Progenitor cell of endocrine pancreas (in vitro differentiated cells): ENCODE data around the gene KIAA0232. TPM values are rescaled to one million over a fixed set of nuclear protein-coding genes. Genes with fewer than 3 reads are reported as not detected.

ENCODE experiments used
- DNase-seq: peaks from one replicate; pipeline ENCODE4 v3.0.0; 2021; ENCODE audit warnings: low spot score; ENCODE audit not compliant: unreplicated experiment
- H3K27ac Mint-ChIP-seq: 2 replicates; pipeline ENCODE4 v1.8.0; 2021; ENCODE audit warnings: mild to moderate bottlenecking, moderate library complexity, mixed read lengths
- H3K27me3 Mint-ChIP-seq: 2 replicates; pipeline ENCODE4 v1.8.0; 2021; ENCODE audit warnings: mixed read lengths
- H3K36me3 Mint-ChIP-seq: 2 replicates; pipeline ENCODE4 v1.8.0; 2022; ENCODE audit warnings: mixed read lengths; ENCODE audit not compliant: insufficient read depth
- H3K4me1 Mint-ChIP-seq: 2 replicates; pipeline ENCODE4 v1.8.0; 2021; ENCODE audit warnings: low read depth, mixed read lengths
- H3K4me3 Mint-ChIP-seq: 2 replicates; pipeline ENCODE4 v1.8.0; 2021; ENCODE audit warnings: low read depth, mild to moderate bottlenecking, moderate library complexity, mixed read lengths
- H3K9me3 Mint-ChIP-seq: 2 replicates; pipeline ENCODE4 v1.8.0; 2021; ENCODE audit warnings: low read depth, mixed read lengths
- total RNA-seq: library from RNA; stranded (reverse); gene quantifications from 2 replicates; pipeline ENCODE4 v1.2.1, GENCODE V29; 2021
- TF ChIP-seq, protein P1 (sequence below): fragments of 200-600 bp; sonication (generic); IDR thresholded peaks from one replicate; pipeline ENCODE4 v1.5.0; 2021; ENCODE audit warnings: antibody characterized with exemption, mild to moderate bottlenecking; ENCODE audit not compliant: unreplicated experiment

The KIAA0232 gene
- total RNA-seq, 1 donor from 2014 or later, result 52.8 TPM

DNA sequence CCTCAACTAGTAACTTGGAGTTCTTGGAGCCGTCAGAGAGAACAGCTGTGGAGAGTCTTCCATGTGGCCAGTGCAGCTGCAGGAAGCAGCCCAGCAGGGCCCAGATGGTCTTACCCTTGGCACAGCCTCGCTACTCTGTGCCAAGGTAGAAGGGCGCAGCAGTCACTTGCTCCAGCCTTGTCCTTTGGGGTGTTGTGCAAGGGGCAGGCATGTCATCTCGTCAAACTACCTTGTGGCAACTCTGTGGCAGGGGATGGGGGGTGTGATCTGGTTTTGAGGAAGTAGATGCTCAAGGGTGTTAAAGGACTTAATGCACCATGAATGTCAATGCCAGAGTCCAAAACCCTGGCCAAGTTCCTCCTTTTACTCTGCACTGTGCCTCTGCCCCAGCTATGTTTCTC, 92.9 kb downstream of the KIAA0232 start:
- Mint-ChIP-seq H3K4me3 (no peak overlapping the region), H3K27me3 (no peaks in the 10 kb centered on the region), H3K36me3 (peaks cover 28% of the 10 kb centered on the region), H3K9me3 (no peaks in the 10 kb centered on the region), H3K27ac (no peak overlapping the region), H3K4me1 (no peaks in the 10 kb centered on the region)
- TF ChIP-seq, protein P1, sequence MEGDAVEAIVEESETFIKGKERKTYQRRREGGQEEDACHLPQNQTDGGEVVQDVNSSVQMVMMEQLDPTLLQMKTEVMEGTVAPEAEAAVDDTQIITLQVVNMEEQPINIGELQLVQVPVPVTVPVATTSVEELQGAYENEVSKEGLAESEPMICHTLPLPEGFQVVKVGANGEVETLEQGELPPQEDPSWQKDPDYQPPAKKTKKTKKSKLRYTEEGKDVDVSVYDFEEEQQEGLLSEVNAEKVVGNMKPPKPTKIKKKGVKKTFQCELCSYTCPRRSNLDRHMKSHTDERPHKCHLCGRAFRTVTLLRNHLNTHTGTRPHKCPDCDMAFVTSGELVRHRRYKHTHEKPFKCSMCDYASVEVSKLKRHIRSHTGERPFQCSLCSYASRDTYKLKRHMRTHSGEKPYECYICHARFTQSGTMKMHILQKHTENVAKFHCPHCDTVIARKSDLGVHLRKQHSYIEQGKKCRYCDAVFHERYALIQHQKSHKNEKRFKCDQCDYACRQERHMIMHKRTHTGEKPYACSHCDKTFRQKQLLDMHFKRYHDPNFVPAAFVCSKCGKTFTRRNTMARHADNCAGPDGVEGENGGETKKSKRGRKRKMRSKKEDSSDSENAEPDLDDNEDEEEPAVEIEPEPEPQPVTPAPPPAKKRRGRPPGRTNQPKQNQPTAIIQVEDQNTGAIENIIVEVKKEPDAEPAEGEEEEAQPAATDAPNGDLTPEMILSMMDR, result no peak
- DNase-seq, result no peak

GRCh38 chr4:6876440-6876839, 93.9 kb downstream of the KIAA0232 start:
- H3K36me3 Mint-ChIP-seq, result peaks cover 36% of the 10 kb centered on the region

GRCh38 chr4:6877067-6877466, 94.5 kb downstream of the KIAA0232 start:
- DNase-seq, result no peak
- Mint-ChIP-seq H3K9me3 (no peaks in the 10 kb centered on the region), H3K27ac (no peak overlapping the region)

More at GRCh38 chr4:6876440-6876839, 93.9 kb downstream of the KIAA0232 start:
- Mint-ChIP-seq H3K9me3 (no peaks in the 10 kb centered on the region), H3K4me3 (no peak overlapping the region), H3K27ac (no peak overlapping the region), H3K27me3 (no peaks in the 10 kb centered on the region), H3K4me1 (no peaks in the 10 kb centered on the region)
- TF ChIP-seq, protein P1, result no peak
- no peak for DNase-seq

DNA sequence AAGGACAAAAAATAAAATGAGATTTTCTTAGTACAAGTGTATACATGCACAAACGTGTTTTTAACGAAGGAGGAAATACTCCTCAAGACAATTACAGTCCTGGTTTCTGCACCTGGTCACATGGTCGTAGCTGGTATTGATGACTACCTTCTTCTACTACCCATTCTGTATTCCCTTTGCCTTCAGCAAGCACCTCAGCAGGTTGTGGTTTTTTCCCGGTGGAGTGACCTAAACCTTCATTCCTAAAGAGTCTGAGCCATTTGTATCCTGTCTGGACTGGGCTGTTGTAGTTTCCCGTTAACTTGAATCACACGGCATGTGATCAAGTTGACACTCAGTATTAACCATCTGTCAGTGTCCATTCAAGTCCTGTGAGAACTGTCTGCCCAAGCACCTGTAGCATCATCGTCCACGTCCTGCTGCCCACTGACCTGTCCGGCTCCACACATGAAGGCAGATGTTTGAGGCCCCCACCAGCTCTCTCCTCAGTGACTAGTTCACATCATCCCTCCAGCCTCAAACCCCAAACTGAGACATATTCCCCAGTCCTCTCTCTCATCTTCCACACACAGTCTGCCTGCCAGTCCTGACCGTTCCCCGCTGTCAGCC, 96.0 kb downstream of the KIAA0232 start:
- H3K36me3 Mint-ChIP-seq, result peaks cover 38% of the 10 kb centered on the region
- no peak for DNase-seq

More at GRCh38 chr4:6877067-6877466, 94.5 kb downstream of the KIAA0232 start:
- no peaks in the 10 kb centered on the region for H3K27me3 Mint-ChIP-seq
- peaks cover 36% of the 10 kb centered on the region for H3K36me3 Mint-ChIP-seq
- no peak overlapping the region for H3K4me3 Mint-ChIP-seq
- no peaks in the 10 kb centered on the region for H3K4me1 Mint-ChIP-seq
- TF ChIP-seq, protein P1, result no peak

GRCh38 chr4:6880691-6881090, 98.2 kb downstream of the KIAA0232 start:
- no peaks in the 10 kb centered on the region for H3K27me3 Mint-ChIP-seq
- no peaks in the 10 kb centered on the region for H3K9me3 Mint-ChIP-seq
- H3K4me1 Mint-ChIP-seq, result no peaks in the 10 kb centered on the region
- DNase-seq, result no peak
- no peak overlapping the region for H3K4me3 Mint-ChIP-seq
- peaks cover 39% of the 10 kb centered on the region for H3K36me3 Mint-ChIP-seq
- TF ChIP-seq, protein P1, result no peak
- H3K27ac Mint-ChIP-seq, result no peak overlapping the region

More for the DNA sequence above, 96.0 kb downstream of the KIAA0232 start:
- Mint-ChIP-seq H3K27me3 (no peaks in the 10 kb centered on the region), H3K4me1 (no peaks in the 10 kb centered on the region), H3K27ac (peak overlapping the region; percentile 1), H3K4me3 (no peak overlapping the region), H3K9me3 (no peaks in the 10 kb centered on the region)
- TF ChIP-seq, protein P1, result no peak
